ENCODE results near the gene ARMH4.

ARMH4 gene

GRCh38 chr14:58099682-58100081 is 52.3 kb downstream of the ARMH4 start:
- WGBS (ENCODE audit: extremely low coverage, insufficient coverage, insufficient read length), result no CpG with 5 or more reads among the region's 5 CpGs
- no peak overlapping the region for H2AK5ac ChIP-seq (ENCODE audit: low read length)
- no peak for DNase-seq

DNA sequence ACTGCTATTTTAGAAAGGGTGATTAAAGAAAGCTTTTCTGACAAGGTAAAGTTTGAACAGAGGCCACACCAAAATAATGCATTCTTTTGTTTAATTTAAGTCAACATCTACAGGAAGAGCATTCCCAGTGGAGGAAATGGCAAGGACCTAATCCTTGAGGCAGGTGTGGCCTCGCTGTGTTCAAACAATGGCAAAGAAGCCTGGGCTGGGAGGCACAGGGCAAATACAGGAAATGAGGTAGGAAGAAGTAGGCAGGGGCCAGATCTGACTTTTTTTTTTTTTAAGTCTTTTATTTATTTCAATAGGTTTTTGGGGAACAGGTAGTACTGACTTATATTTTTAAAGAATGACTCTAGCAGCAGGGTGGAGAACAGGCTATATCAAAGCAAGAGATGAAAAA is 53.5 kb downstream of the ARMH4 start:
- H4K91ac ChIP-seq (ENCODE audit: low read depth, low read length), result no peak overlapping the region
- no peak overlapping the region for H2BK120ac ChIP-seq (ENCODE audit: insufficient read depth, low read length, poor library complexity)
- no peaks in the 10 kb centered on the region for H3K79me1 ChIP-seq (ENCODE audit: low read length)
- H2AFZ ChIP-seq (ENCODE audit: insufficient read depth, low read length, poor library complexity), result no peak overlapping the region
- no CpG with 5 or more reads among the region's 1 CpG for WGBS (ENCODE audit: extremely low coverage, insufficient coverage, insufficient read length)
- H2BK12ac ChIP-seq (ENCODE audit: low read length), result no peak overlapping the region
- H3K18ac ChIP-seq (ENCODE audit: low read length), result no peak overlapping the region
- no peak overlapping the region for H4K12ac ChIP-seq (ENCODE audit: low read depth, low read length)
- no peak overlapping the region for H3K4me2 ChIP-seq (ENCODE audit: low read length)
- no peaks in the 10 kb centered on the region for H3K4me1 ChIP-seq (ENCODE audit: control insufficient read depth in 1 of 2, insufficient read depth in 2 of 2, low read length in 2 of 2)
- no peak overlapping the region for H3K9ac ChIP-seq (ENCODE audit: low read length)
- no peak overlapping the region for H3K14ac ChIP-seq (ENCODE audit: low read length)
- no peaks in the 10 kb centered on the region for H3K27me3 ChIP-seq (ENCODE audit: insufficient read depth, low read length)
- no peak for DNase-seq
- no peaks in the 10 kb centered on the region for H3K36me3 ChIP-seq (ENCODE audit: control insufficient read depth in 1 of 2, insufficient read depth in 2 of 2, low read length in 2 of 2)
- no peak overlapping the region for H3K27ac ChIP-seq (ENCODE audit: low read depth, low read length)
- no peak overlapping the region for H3K4ac ChIP-seq (ENCODE audit: low read depth, low read length)
- no peak overlapping the region for H2AK5ac ChIP-seq (ENCODE audit: low read length)
- H4K8ac ChIP-seq (ENCODE audit: low read depth, low read length), result no peak overlapping the region
- H3K23ac ChIP-seq (ENCODE audit: low read length), result no peak overlapping the region
- no peak overlapping the region for H2BK5ac ChIP-seq (ENCODE audit: low read depth, low read length, poor library complexity)
- no peaks in the 10 kb centered on the region for H3K79me2 ChIP-seq (ENCODE audit: control insufficient read depth, insufficient read depth, low read length, poor library complexity)
- H3K9me3 ChIP-seq (ENCODE audit: insufficient read depth, low read depth, low read length), result no peaks in the 10 kb centered on the region
- no peak overlapping the region for H3K4me3 ChIP-seq (ENCODE audit: low read depth, low read length)

More at GRCh38 chr14:58099682-58100081, 52.3 kb downstream of the ARMH4 start:
- Histone ChIP-seq H3K18ac (ENCODE audit: low read length) (no peak overlapping the region), H3K4me2 (ENCODE audit: low read length) (no peak overlapping the region), H2BK5ac (ENCODE audit: low read depth, low read length, poor library complexity) (no peak overlapping the region), H3K27ac (ENCODE audit: low read depth, low read length) (no peak overlapping the region), H3K79me2 (ENCODE audit: control insufficient read depth, insufficient read depth, low read length, poor library complexity) (no peaks in the 10 kb centered on the region), H3K9me3 (ENCODE audit: insufficient read depth, low read depth, low read length) (no peaks in the 10 kb centered on the region), H4K12ac (ENCODE audit: low read depth, low read length) (no peak overlapping the region), H3K14ac (ENCODE audit: low read length) (no peak overlapping the region), H2BK120ac (ENCODE audit: insufficient read depth, low read length, poor library complexity) (no peak overlapping the region), H3K4me1 (ENCODE audit: control insufficient read depth in 1 of 2, insufficient read depth in 2 of 2, low read length in 2 of 2) (no peaks in the 10 kb centered on the region), H3K79me1 (ENCODE audit: low read length) (no peaks in the 10 kb centered on the region), H2BK12ac (ENCODE audit: low read length) (no peak overlapping the region), H2AFZ (ENCODE audit: insufficient read depth, low read length, poor library complexity) (no peak overlapping the region), H3K4ac (ENCODE audit: low read depth, low read length) (no peak overlapping the region), H3K27me3 (ENCODE audit: insufficient read depth, low read length) (no peaks in the 10 kb centered on the region), H3K23ac (ENCODE audit: low read length) (no peak overlapping the region), H3K36me3 (ENCODE audit: control insufficient read depth in 1 of 2, insufficient read depth in 2 of 2, low read length in 2 of 2) (no peaks in the 10 kb centered on the region), H4K8ac (ENCODE audit: low read depth, low read length) (no peak overlapping the region), H4K91ac (ENCODE audit: low read depth, low read length) (no peak overlapping the region), H3K9ac (ENCODE audit: low read length) (no peak overlapping the region), H3K4me3 (ENCODE audit: low read depth, low read length) (no peak overlapping the region)

GRCh38 chr14:58096731-58097130 is 55.3 kb downstream of the ARMH4 start:
- Histone ChIP-seq H3K14ac (ENCODE audit: low read length) (no peak overlapping the region), H3K36me3 (ENCODE audit: control insufficient read depth in 1 of 2, insufficient read depth in 2 of 2, low read length in 2 of 2) (no peaks in the 10 kb centered on the region), H4K12ac (ENCODE audit: low read depth, low read length) (no peak overlapping the region), H4K91ac (ENCODE audit: low read depth, low read length) (no peak overlapping the region), H3K4me2 (ENCODE audit: low read length) (no peak overlapping the region), H3K9me3 (ENCODE audit: insufficient read depth, low read depth, low read length) (no peaks in the 10 kb centered on the region), H3K79me1 (ENCODE audit: low read length) (no peaks in the 10 kb centered on the region), H4K8ac (ENCODE audit: low read depth, low read length) (no peak overlapping the region), H3K18ac (ENCODE audit: low read length) (no peak overlapping the region), H2BK12ac (ENCODE audit: low read length) (no peak overlapping the region), H3K27me3 (ENCODE audit: insufficient read depth, low read length) (no peaks in the 10 kb centered on the region), H3K27ac (ENCODE audit: low read depth, low read length) (no peak overlapping the region), H2AFZ (ENCODE audit: insufficient read depth, low read length, poor library complexity) (no peak overlapping the region), H3K4ac (ENCODE audit: low read depth, low read length) (no peak overlapping the region), H2AK5ac (ENCODE audit: low read length) (no peak overlapping the region), H3K23ac (ENCODE audit: low read length) (no peak overlapping the region), H3K79me2 (ENCODE audit: control insufficient read depth, insufficient read depth, low read length, poor library complexity) (no peaks in the 10 kb centered on the region), H2BK5ac (ENCODE audit: low read depth, low read length, poor library complexity) (no peak overlapping the region), H3K4me1 (ENCODE audit: control insufficient read depth in 1 of 2, insufficient read depth in 2 of 2, low read length in 2 of 2) (no peaks in the 10 kb centered on the region), H2BK120ac (ENCODE audit: insufficient read depth, low read length, poor library complexity) (no peak overlapping the region), H3K9ac (ENCODE audit: low read length) (no peak overlapping the region), H3K4me3 (ENCODE audit: low read depth, low read length) (no peak overlapping the region)
- no CpG with 5 or more reads among the region's 2 CpGs for WGBS (ENCODE audit: extremely low coverage, insufficient coverage, insufficient read length)
- DNase-seq, result no peak

- WGBS (ENCODE audit: extremely low coverage, insufficient coverage, insufficient read length), result no CpG with 5 or more reads among the region's 5 CpGs
- H3K4me2 ChIP-seq (ENCODE audit: low read length), result no peak overlapping the region
- H3K79me2 ChIP-seq (ENCODE audit: control insufficient read depth, insufficient read depth, low read length, poor library complexity), result no peaks in the 10 kb centered on the region
These were observed 60.0 kb downstream of the ARMH4 start for GRCh38 chr14:58091883-58092630.

More at GRCh38 chr14:58091883-58092630, 60.0 kb downstream of the ARMH4 start:
- Histone ChIP-seq H3K27ac (ENCODE audit: low read depth, low read length) (no peak overlapping the region), H3K4me3 (ENCODE audit: low read depth, low read length) (no peak overlapping the region), H3K27me3 (ENCODE audit: insufficient read depth, low read length) (no peaks in the 10 kb centered on the region), H2BK5ac (ENCODE audit: low read depth, low read length, poor library complexity) (no peak overlapping the region), H3K9ac (ENCODE audit: low read length) (no peak overlapping the region), H3K14ac (ENCODE audit: low read length) (no peak overlapping the region), H3K36me3 (ENCODE audit: control insufficient read depth in 1 of 2, insufficient read depth in 2 of 2, low read length in 2 of 2) (no peaks in the 10 kb centered on the region), H4K8ac (ENCODE audit: low read depth, low read length) (no peak overlapping the region), H4K12ac (ENCODE audit: low read depth, low read length) (no peak overlapping the region), H2AK5ac (ENCODE audit: low read length) (no peak overlapping the region), H2BK12ac (ENCODE audit: low read length) (no peak overlapping the region), H3K79me1 (ENCODE audit: low read length) (no peaks in the 10 kb centered on the region), H3K23ac (ENCODE audit: low read length) (no peak overlapping the region), H2BK120ac (ENCODE audit: insufficient read depth, low read length, poor library complexity) (no peak overlapping the region), H3K9me3 (ENCODE audit: insufficient read depth, low read depth, low read length) (no peaks in the 10 kb centered on the region), H3K4me1 (ENCODE audit: control insufficient read depth in 1 of 2, insufficient read depth in 2 of 2, low read length in 2 of 2) (no peaks in the 10 kb centered on the region), H3K4ac (ENCODE audit: low read depth, low read length) (no peak overlapping the region), H3K18ac (ENCODE audit: low read length) (no peak overlapping the region), H4K91ac (ENCODE audit: low read depth, low read length) (no peak overlapping the region), H2AFZ (ENCODE audit: insufficient read depth, low read length, poor library complexity) (no peak overlapping the region)
- DNase-seq, result no peak
